ENCODE data around the gene CCDC73.

DNA sequence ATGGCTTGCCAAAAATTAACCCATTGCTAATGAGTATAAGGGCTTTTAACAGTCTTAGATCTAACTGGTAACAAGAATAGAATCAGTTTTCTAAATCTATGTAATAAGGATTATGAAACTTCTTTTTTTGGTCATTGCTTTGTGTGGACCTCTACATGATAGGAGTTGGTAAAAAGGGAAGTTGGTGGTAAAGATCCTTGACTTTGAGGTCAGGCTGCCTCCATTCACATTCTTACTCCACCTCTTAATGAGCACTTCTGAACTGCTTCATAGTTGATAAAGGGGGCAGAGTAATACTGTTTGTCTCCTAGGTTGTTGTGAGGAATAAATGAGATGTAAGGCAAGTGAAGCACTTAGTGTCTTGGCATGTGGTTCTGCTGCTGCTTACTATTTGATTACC, 200.2 kb downstream of the CCDC73 start:
- TF ChIP-seq, protein P1, sequence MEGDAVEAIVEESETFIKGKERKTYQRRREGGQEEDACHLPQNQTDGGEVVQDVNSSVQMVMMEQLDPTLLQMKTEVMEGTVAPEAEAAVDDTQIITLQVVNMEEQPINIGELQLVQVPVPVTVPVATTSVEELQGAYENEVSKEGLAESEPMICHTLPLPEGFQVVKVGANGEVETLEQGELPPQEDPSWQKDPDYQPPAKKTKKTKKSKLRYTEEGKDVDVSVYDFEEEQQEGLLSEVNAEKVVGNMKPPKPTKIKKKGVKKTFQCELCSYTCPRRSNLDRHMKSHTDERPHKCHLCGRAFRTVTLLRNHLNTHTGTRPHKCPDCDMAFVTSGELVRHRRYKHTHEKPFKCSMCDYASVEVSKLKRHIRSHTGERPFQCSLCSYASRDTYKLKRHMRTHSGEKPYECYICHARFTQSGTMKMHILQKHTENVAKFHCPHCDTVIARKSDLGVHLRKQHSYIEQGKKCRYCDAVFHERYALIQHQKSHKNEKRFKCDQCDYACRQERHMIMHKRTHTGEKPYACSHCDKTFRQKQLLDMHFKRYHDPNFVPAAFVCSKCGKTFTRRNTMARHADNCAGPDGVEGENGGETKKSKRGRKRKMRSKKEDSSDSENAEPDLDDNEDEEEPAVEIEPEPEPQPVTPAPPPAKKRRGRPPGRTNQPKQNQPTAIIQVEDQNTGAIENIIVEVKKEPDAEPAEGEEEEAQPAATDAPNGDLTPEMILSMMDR (IDR thresholded peaks at IDR 0.05): no peak
- no peak for TF ChIP-seq POLR2A (IDR thresholded peaks at IDR 0.05)
